Activated CD4-positive, alpha-beta memory T cell treated with anti-CD3 and anti-CD28 coated beads, Interleukin-2, amount 10 ng/mL, durations not matched to agents 7 days and 5 days (primary cell): ENCODE results near the gene DRAXIN. TPM values are rescaled to one million over a fixed set of nuclear protein-coding genes. Genes with fewer than 3 reads are reported as not detected.
"Not testable (repeated sequence)": the region's sequence is repeated elsewhere in the genome, so short reads cannot be mapped to it uniquely, and the experiment has no call there.

Source experiments
- CTCF ChIA-PET: fragments of 350-600 bp; sonication (Branson Sonifier 250); formaldehyde crosslinking; loops from one replicate; lab custom pipeline; 2021; ENCODE audit warnings: antibody characterized with exemption, inconsistent platforms; lab: Charles Lee
- POLR2A ChIA-PET: fragments of 350-600 bp; sonication (Branson Sonifier 250); formaldehyde crosslinking; loops from one replicate; lab custom pipeline; 2021; ENCODE audit warnings: antibody characterized with exemption; lab: Charles Lee
- DNase-seq: peaks from one replicate; pipeline ENCODE4 v3.0.0-alpha.2; 2020
- H3K27ac Mint-ChIP-seq: one replicate; pipeline ENCODE4 v1.8.0; 2021; ENCODE audit warnings: mild to moderate bottlenecking, mixed read lengths
- H3K27me3 Mint-ChIP-seq: one replicate; pipeline ENCODE4 v1.8.0; 2021; ENCODE audit warnings: mixed read lengths
- H3K36me3 Mint-ChIP-seq: one replicate; pipeline ENCODE4 v1.8.0; 2021; ENCODE audit warnings: low read depth, mixed read lengths
- H3K4me1 Mint-ChIP-seq: one replicate; pipeline ENCODE4 v1.8.0; 2021; ENCODE audit warnings: mixed read lengths
- H3K4me3 Mint-ChIP-seq: one replicate; pipeline ENCODE4 v1.8.0; 2021; ENCODE audit warnings: mild to moderate bottlenecking, mixed read lengths
- H3K9me3 Mint-ChIP-seq: one replicate; pipeline ENCODE4 v1.8.0; 2021; ENCODE audit warnings: mixed read lengths
- total RNA-seq, 2 experiments: library from RNA; stranded (reverse); gene quantifications; one replicate each; pipeline ENCODE4 v1.2.3, GENCODE V29; 2021

The DRAXIN gene, protein sequence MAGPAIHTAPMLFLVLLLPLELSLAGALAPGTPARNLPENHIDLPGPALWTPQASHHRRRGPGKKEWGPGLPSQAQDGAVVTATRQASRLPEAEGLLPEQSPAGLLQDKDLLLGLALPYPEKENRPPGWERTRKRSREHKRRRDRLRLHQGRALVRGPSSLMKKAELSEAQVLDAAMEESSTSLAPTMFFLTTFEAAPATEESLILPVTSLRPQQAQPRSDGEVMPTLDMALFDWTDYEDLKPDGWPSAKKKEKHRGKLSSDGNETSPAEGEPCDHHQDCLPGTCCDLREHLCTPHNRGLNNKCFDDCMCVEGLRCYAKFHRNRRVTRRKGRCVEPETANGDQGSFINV
- under 1 TPM; 0.60 TPM for total RNA-seq

GRCh38 chr1:11691302-11691914 lies at the start of gene DRAXIN:
TSS of gene DRAXIN (plus strand) at chr1:11691710. CDS start at chr1:11706259, 14,549 bp downstream.
- Mint-ChIP-seq H3K4me3 (peak within 1 kb of the TSS; percentile 49), H3K36me3 (no peaks in the 10 kb centered on the region), H3K27ac (no peak within 1 kb of the TSS), H3K27me3 (peaks cover 54% of the 10 kb centered on the region), H3K4me1 (peaks cover 28% of the 10 kb centered on the region), H3K9me3 (no peaks in the 10 kb centered on the region)
- ChIA-PET CTCF (interaction anchor here (0.9 to 2.2 kb wide), 2 partner anchors 29 to 41 kb away, joined by 4 to 11 read pairs; no protein-coding TSS in a partner anchor), POLR2A (interaction anchor here (1.3 to 3.2 kb wide), 4 partner anchors 10 to 217 kb away, joined by 3 to 14 read pairs (median 8); partner anchors contain the start of genes FBXO6 and MAD2L2)
- DNase-seq, result no peak

DNA sequence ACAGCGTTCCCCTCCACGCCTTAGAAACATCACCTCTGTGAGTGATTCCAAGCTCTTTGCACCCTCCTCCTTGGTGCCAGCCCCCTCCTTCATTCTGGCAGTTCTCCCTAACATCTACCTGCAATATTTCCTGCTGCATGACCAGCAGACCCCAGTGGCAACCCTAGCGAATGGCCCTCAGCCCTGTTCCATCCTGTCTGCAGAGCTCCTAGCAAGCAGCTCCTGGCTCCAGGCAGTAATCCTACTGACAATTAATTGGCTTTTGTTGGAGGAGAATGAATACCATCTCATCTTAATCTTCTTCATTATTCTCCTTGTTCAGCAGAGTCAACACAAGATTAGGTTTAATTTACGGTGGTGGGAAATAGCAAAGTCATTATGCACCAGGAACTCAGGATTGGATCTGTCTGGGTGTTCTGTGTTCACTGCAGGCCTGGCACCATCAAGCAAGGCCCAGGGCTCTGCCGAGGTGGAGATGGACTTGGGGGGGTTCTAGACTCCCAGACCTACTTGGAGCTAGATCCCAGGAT lies 49.7 kb upstream of the DRAXIN start:
- Mint-ChIP-seq H3K27ac (no peak overlapping the region), H3K36me3 (no peaks in the 10 kb centered on the region), H3K4me3 (no peak overlapping the region), H3K27me3 (peaks cover 11% of the 10 kb centered on the region), H3K4me1 (no peaks in the 10 kb centered on the region), H3K9me3 (no peaks in the 10 kb centered on the region)
- POLR2A ChIA-PET, result no interaction called here
- DNase-seq, result no peak
- CTCF ChIA-PET, result interaction anchor here (0.5 to 5.5 kb wide), 11 partner anchors 73 to 604 kb away, joined by 3 to 78 read pairs (median 3); partner anchors contain the start of gene EXOSC10

- H3K9me3 Mint-ChIP-seq, H3K36me3 Mint-ChIP-seq, H3K4me1 Mint-ChIP-seq, H3K4me3 Mint-ChIP-seq, H3K27ac Mint-ChIP-seq: not testable (repeated sequence)
- peak; percentile 75 for DNase-seq
- H3K27me3 Mint-ChIP-seq, result peaks cover 11% of the 10 kb centered on the region
- ChIA-PET POLR2A (interaction anchor here (1.4 kb wide), 1 partner anchor 605 kb away, joined by 5 read pairs; no protein-coding TSS in a partner anchor), CTCF (interaction anchor here (0.5 to 5.5 kb wide), 14 partner anchors 16 to 605 kb away, joined by 3 to 78 read pairs (median 4); partner anchors contain the start of genes EXOSC10 and MAD2L2)
These were observed 49.0 kb upstream of the DRAXIN start for GRCh38 chr1:11642418-11643017.

- ChIA-PET CTCF (interaction anchor here (0.7 to 5.5 kb wide), 26 partner anchors 10 to 1113 kb away, joined by 3 to 78 read pairs (median 4); partner anchors contain the start of genes CLCN6, EXOSC10, MAD2L2 and MTHFR), POLR2A (interaction anchor here (0.9 to 1.7 kb wide), 5 partner anchors 21 to 606 kb away, joined by 3 to 5 read pairs (median 4); partner anchors contain the start of gene EXOSC10)
- H3K4me3 Mint-ChIP-seq, result no peak overlapping the region
- no peaks in the 10 kb centered on the region for H3K9me3 Mint-ChIP-seq
- H3K27ac Mint-ChIP-seq, result no peak overlapping the region
- peaks cover 3% of the 10 kb centered on the region for H3K4me1 Mint-ChIP-seq
- no peaks in the 10 kb centered on the region for H3K36me3 Mint-ChIP-seq
- no peak for DNase-seq
- H3K27me3 Mint-ChIP-seq, result peaks cover 11% of the 10 kb centered on the region
These were observed 47.7 kb upstream of the DRAXIN start for GRCh38 chr1:11643782-11644181.

DNA sequence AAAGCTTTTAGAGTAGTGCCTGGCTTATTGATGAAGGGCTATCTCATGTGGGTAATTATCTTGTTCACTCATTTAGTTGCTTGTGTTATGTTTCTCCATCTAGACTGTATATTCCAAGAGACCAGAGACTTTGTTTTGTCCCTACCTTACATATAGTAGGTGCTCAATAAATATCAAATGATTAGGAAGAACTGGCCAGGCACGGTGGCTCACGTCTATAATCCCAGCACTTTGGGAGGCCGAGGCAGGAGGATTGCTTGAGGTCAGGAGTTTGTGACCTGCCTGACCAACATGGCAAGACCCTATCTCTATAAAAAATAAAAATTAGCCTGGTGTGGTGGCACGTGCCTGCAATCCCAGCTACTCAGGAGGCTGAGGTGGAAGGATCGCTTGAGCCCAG lies 46.2 kb upstream of the DRAXIN start:
- Mint-ChIP-seq H3K27ac (no peak overlapping the region), H3K4me3 (no peak overlapping the region), H3K9me3 (no peaks in the 10 kb centered on the region), H3K4me1 (peaks cover 13% of the 10 kb centered on the region), H3K36me3 (no peaks in the 10 kb centered on the region), H3K27me3 (peaks cover 8% of the 10 kb centered on the region)
- POLR2A ChIA-PET, result interaction anchor here (0.8 to 1.5 kb wide), 4 partner anchors 19 to 608 kb away, joined by 3 to 6 read pairs (median 3); partner anchors contain the start of gene CLCN6
- CTCF ChIA-PET, result interaction anchor here (0.9 to 5.5 kb wide), 22 partner anchors 8 to 608 kb away, joined by 3 to 78 read pairs (median 4); partner anchors contain the start of genes EXOSC10 and FBXO6
- no peak for DNase-seq

DNA sequence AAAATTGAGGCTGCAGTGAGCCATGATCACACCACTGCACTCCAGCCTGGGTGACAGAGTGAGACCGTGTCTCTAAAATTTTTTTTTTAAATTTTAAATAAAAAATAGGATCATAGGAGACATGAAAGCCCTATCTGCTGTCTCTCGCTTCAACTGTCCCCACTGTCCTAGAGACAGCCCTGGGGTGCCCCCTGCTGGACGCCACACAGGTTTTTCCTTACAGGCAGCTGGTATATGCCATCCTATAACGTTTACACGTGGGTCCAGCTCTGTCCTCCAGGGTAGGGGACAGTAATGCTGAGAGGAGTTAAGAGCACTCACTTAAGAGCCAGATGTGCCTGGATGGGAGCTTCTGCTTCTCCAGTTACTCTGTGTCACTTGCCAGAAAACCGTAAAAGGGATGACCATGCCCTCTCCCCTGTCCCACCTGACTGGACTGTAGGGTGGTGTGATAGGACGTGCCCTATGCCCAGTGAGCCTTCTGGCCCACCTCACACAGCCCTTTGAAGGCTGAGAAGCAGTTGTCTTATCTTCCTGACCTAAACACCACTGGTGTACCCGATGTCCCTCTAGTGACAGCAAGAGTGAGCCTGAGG lies 45.7 kb upstream of the DRAXIN start:
- Mint-ChIP-seq H3K4me3 (no peak overlapping the region), H3K36me3 (no peaks in the 10 kb centered on the region), H3K27me3 (peaks cover 7% of the 10 kb centered on the region), H3K9me3 (no peaks in the 10 kb centered on the region), H3K27ac (no peak overlapping the region), H3K4me1 (peaks cover 17% of the 10 kb centered on the region)
- ChIA-PET CTCF (interaction anchor here (0.7 to 5.5 kb wide), 21 partner anchors 8 to 608 kb away, joined by 3 to 78 read pairs (median 4); partner anchors contain the start of genes EXOSC10 and FBXO6), POLR2A (interaction anchor here (0.8 to 1.5 kb wide), 3 partner anchors 161 to 608 kb away, joined by 3 to 6 read pairs (median 3); partner anchors contain the start of gene CLCN6)
- peak; percentile 85 for DNase-seq

- H3K27ac Mint-ChIP-seq, result no peak overlapping the region
- no peaks in the 10 kb centered on the region for H3K9me3 Mint-ChIP-seq
- no peak for DNase-seq
- H3K27me3 Mint-ChIP-seq, result peaks cover 7% of the 10 kb centered on the region
- CTCF ChIA-PET, result interaction anchor here (0.7 to 5.5 kb wide), 20 partner anchors 9 to 609 kb away, joined by 3 to 78 read pairs (median 4); partner anchors contain the start of genes EXOSC10 and FBXO6
- no peaks in the 10 kb centered on the region for H3K36me3 Mint-ChIP-seq
- POLR2A ChIA-PET, result interaction anchor here (1.5 kb wide), 1 partner anchor 262 kb away, joined by 6 read pairs; no protein-coding TSS in a partner anchor
- no peak overlapping the region for H3K4me3 Mint-ChIP-seq
- H3K4me1 Mint-ChIP-seq, result peaks cover 22% of the 10 kb centered on the region
These were observed 45.2 kb upstream of the DRAXIN start for GRCh38 chr1:11646317-11646716.

DNA sequence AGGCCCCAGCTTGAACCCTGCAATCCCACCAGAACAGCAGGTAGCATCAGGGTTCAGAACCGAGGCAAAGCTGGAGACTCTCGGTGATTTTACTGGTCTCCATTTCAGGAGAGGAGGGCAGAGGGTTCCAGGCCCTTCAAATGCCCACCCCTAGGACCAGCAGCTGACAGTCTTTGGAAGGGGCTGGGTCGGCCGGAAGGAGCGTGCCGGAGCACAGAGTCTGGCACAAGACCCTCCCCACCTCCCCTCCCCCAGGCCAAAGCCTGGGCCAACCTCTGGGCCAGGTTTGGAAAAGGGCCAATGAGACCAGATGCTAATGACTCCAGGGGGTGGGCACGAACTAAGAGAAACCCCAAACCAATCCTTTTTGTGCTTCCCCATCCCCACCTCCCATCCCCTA lies 44.2 kb upstream of the DRAXIN start:
- no peak overlapping the region for H3K4me3 Mint-ChIP-seq
- H3K27ac Mint-ChIP-seq, result no peak overlapping the region
- CTCF ChIA-PET, result interaction anchor here (0.5 to 1.5 kb wide), 2 partner anchors 577 to 610 kb away, joined by 3 to 6 read pairs; no protein-coding TSS in a partner anchor
- H3K9me3 Mint-ChIP-seq, result no peaks in the 10 kb centered on the region
- H3K36me3 Mint-ChIP-seq, result no peaks in the 10 kb centered on the region
- peaks cover 24% of the 10 kb centered on the region for H3K4me1 Mint-ChIP-seq
- POLR2A ChIA-PET, result interaction anchor here (1.0 to 8.2 kb wide), 2 partner anchors 72 to 261 kb away, joined by 3 to 56 read pairs; no protein-coding TSS in a partner anchor
- H3K27me3 Mint-ChIP-seq, result peaks cover 6% of the 10 kb centered on the region
- no peak for DNase-seq

DNA sequence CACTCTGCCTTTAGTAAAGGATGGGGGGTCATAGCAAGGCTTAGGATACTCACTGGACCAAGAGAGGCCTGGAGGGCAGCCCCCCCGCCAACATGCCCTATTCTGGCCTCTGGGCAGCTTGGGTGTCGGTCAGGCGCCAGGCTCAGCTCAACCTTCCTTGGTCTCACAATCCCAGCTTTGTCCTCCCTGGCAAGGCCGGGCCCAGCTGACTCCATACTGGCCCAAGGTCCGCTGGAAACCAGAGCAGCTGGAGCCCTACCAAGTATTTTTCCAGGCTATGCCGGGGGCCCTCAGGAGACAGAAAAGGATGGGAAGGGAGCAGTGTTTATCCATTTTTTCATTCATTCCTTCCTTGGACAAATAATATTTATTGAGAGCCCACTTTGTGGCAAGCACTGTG lies 43.5 kb upstream of the DRAXIN start:
- Mint-ChIP-seq H3K27me3 (peaks cover 6% of the 10 kb centered on the region), H3K36me3 (no peaks in the 10 kb centered on the region), H3K4me1 (peaks cover 24% of the 10 kb centered on the region), H3K4me3 (no peak overlapping the region), H3K27ac (no peak overlapping the region), H3K9me3 (no peaks in the 10 kb centered on the region)
- DNase-seq, result no peak
- ChIA-PET POLR2A (interaction anchor here (1.0 to 8.2 kb wide), 2 partner anchors 72 to 261 kb away, joined by 3 to 56 read pairs; no protein-coding TSS in a partner anchor), CTCF (interaction anchor here (0.6 to 4.9 kb wide), 3 partner anchors 12 to 610 kb away, joined by 3 to 96 read pairs (median 6); no protein-coding TSS in a partner anchor)

DNA sequence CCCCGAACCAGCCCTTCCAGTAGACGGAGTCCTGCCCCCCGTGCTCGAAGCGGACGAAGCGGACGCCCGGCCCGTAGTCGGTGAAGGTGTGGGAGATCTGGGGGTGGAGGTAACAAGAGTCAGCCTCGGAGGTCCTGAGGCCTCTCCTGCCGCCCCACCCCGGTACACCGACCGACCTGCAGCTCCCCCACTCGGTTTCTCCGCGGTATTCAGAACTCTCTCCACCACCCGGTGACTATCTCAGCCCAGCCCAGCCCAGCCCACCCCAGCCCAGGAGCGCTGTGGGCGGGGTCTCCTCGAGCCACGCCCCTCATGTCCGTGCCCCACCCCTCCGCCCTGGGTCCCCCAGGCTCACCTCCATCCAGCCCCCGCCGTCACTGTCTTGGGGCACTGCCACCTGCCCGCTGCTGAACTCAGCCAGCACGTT lies 42.8 kb upstream of the DRAXIN start:
- H3K9me3 Mint-ChIP-seq, result no peaks in the 10 kb centered on the region
- no peaks in the 10 kb centered on the region for H3K36me3 Mint-ChIP-seq
- H3K4me1 Mint-ChIP-seq, result peaks cover 24% of the 10 kb centered on the region
- H3K4me3 Mint-ChIP-seq, result no peak overlapping the region
- peak; percentile 36 for DNase-seq
- POLR2A ChIA-PET, result interaction anchor here (0.8 to 8.2 kb wide), 3 partner anchors 16 to 260 kb away, joined by 4 to 56 read pairs (median 26); partner anchors contain the start of gene FBXO6
- no peak overlapping the region for H3K27ac Mint-ChIP-seq
- peaks cover 6% of the 10 kb centered on the region for H3K27me3 Mint-ChIP-seq
- CTCF ChIA-PET, result interaction anchor here (1.1 to 4.9 kb wide), 5 partner anchors 15 to 611 kb away, joined by 3 to 96 read pairs (median 7); partner anchors contain the start of gene FBXO6

- ChIA-PET POLR2A (interaction anchor here (0.8 to 8.2 kb wide), 4 partner anchors 15 to 260 kb away, joined by 4 to 56 read pairs (median 16); partner anchors contain the start of gene FBXO6), CTCF (interaction anchor here (1.1 to 4.9 kb wide), 8 partner anchors 10 to 612 kb away, joined by 3 to 96 read pairs (median 10); partner anchors contain the start of genes AGTRAP and FBXO6)
- Mint-ChIP-seq H3K36me3 (no peaks in the 10 kb centered on the region), H3K27ac (no peak overlapping the region), H3K9me3 (no peaks in the 10 kb centered on the region), H3K27me3 (peaks cover 6% of the 10 kb centered on the region), H3K4me3 (no peak overlapping the region), H3K4me1 (peaks cover 24% of the 10 kb centered on the region)
- DNase-seq, result no peak
These were observed 42.3 kb upstream of the DRAXIN start for GRCh38 chr1:11649237-11649623.
